HCEC 1CT (cell line): ENCODE results near the gene SLCO4C1.

ENCODE experiments used
- DNase-seq: peaks from one replicate; pipeline ENCODE4 v3.0.0-alpha.2; 2017

The SLCO4C1 gene

GRCh38 chr5:102262688-102263087, 33.4 kb downstream of the SLCO4C1 start:
- DNase-seq, result no peak

- DNase-seq, result no peak
Observed at GRCh38 chr5:102249381-102249780, 46.7 kb downstream of the SLCO4C1 start.

- DNase-seq, result no peak
Observed at GRCh38 chr5:102243213-102243612, 52.9 kb downstream of the SLCO4C1 start.

GRCh38 chr5:102241809-102242421, 54.2 kb downstream of the SLCO4C1 start:
- no peak for DNase-seq

GRCh38 chr5:102231693-102232619, 64.1 kb downstream of the SLCO4C1 start:
- DNase-seq, result no peak

GRCh38 chr5:102229685-102230084, 66.4 kb downstream of the SLCO4C1 start:
- DNase-seq, result no peak

- DNase-seq, result no peak
Observed at GRCh38 chr5:102226321-102226720, 69.8 kb downstream of the SLCO4C1 start.

- DNase-seq, result no peak
Observed at GRCh38 chr5:102223542-102224477, 72.3 kb downstream of the SLCO4C1 start.

- no peak for DNase-seq
Observed at GRCh38 chr5:102222772-102223171, 73.3 kb downstream of the SLCO4C1 start.

GRCh38 chr5:102221949-102222348, 74.1 kb downstream of the SLCO4C1 start:
- DNase-seq, result no peak

GRCh38 chr5:102218159-102218558, 77.9 kb downstream of the SLCO4C1 start:
- no peak for DNase-seq

GRCh38 chr5:102216678-102217077, 79.4 kb downstream of the SLCO4C1 start:
- no peak for DNase-seq

GRCh38 chr5:102211165-102211564, 84.9 kb downstream of the SLCO4C1 start:
- DNase-seq, result no peak

GRCh38 chr5:102200861-102201260, 95.2 kb downstream of the SLCO4C1 start:
- no peak for DNase-seq

GRCh38 chr5:102196481-102196880, 99.6 kb downstream of the SLCO4C1 start:
- DNase-seq, result no peak
